HepG2 (cell line): ENCODE data around the gene RBM19. TPM values are rescaled to one million over a fixed set of nuclear protein-coding genes. Genes with fewer than 3 reads are reported as not detected.

Source experiments
- CBFB ChIP-seq: sonication (generic); formaldehyde crosslinking; IDR thresholded peaks from 2 replicates; pipeline ENCODE4 v1.4.0; 2020; ENCODE audit warnings: missing genetic modification reagents
- FOXJ3 ChIP-seq: sonication (generic); formaldehyde crosslinking; IDR thresholded peaks from 2 replicates; pipeline ENCODE4 v1.4.0; 2020; ENCODE audit warnings: missing genetic modification reagents, mild to moderate bottlenecking, borderline replicate concordance
- KAT2B ChIP-seq: fragments of 150-350 bp; IDR thresholded peaks from 2 replicates; pipeline ENCODE4 v1.6.1; 2014; ENCODE audit warnings: low read depth, low read length, borderline replicate concordance
- NFAT5 ChIP-seq: sonication (generic); formaldehyde crosslinking; IDR thresholded peaks from 2 replicates; pipeline ENCODE4 v1.4.0; 2020; ENCODE audit warnings: missing genetic modification reagents
- PLSCR1 ChIP-seq: sonication (generic); formaldehyde crosslinking; IDR thresholded peaks from 2 replicates; pipeline ENCODE4 v1.5.0; 2020; ENCODE audit warnings: missing genetic modification reagents, mild to moderate bottlenecking, borderline replicate concordance
- PPARG ChIP-seq: conservative IDR thresholded peaks from 2 replicates; pipeline ENCODE4 v1.6.1; 2016; ENCODE audit warnings: missing biosample characterization, missing genetic modification reagents
- SNAPC5 ChIP-seq: sonication (generic); formaldehyde crosslinking; IDR thresholded peaks from 2 replicates; pipeline ENCODE4 v1.8.1; 2023; ENCODE audit warnings: mild to moderate bottlenecking, missing genetic modification reagents, borderline replicate concordance
- SP2 ChIP-seq: sonication (generic); formaldehyde crosslinking; IDR thresholded peaks from 2 replicates; pipeline ENCODE4 v1.5.1; 2020; ENCODE audit warnings: mild to moderate bottlenecking, missing genetic modification reagents
- ZBTB3 ChIP-seq: sonication (generic); formaldehyde crosslinking; IDR thresholded peaks from 2 replicates; pipeline ENCODE4 v1.4.0; 2020; ENCODE audit warnings: low read depth, mild to moderate bottlenecking, moderate library complexity, missing genetic modification reagents, borderline replicate concordance
- ZNF30 ChIP-seq: sonication (generic); formaldehyde crosslinking; IDR thresholded peaks from 2 replicates; pipeline ENCODE4 v1.5.0; 2020; ENCODE audit warnings: mild to moderate bottlenecking, missing genetic modification reagents
- ZNF574 ChIP-seq: sonication (generic); formaldehyde crosslinking; IDR thresholded peaks from 2 replicates; pipeline ENCODE4 v1.4.0; 2020; ENCODE audit warnings: missing genetic modification reagents
- ZSCAN22 ChIP-seq: sonication (generic); formaldehyde crosslinking; IDR thresholded peaks from 2 replicates; pipeline ENCODE4 v1.4.0; 2020; ENCODE audit warnings: mild to moderate bottlenecking, missing genetic modification reagents
- polyA plus RNA-seq, 8 experiments: library from polyadenylated mRNA; depleted of rRNA in 3 of 8; stranded (reverse) in 7 of 8; unstranded in 1 of 8; fragments of >200 nt; fragmentation: Illumina TruSeq in 4 of 8; extraction: Trizol in 4 of 8; gene quantifications; 2 replicates each; pipeline versions ENCODE4 v1.2.1 to v1.2.3, GENCODE V29; 2011 to 2016; ENCODE audit warnings: low read depth in 4 of 8, missing spikeins in 1 of 8, mixed read lengths in 1 of 8; ENCODE audit not compliant: insufficient read depth in 1 of 8
- total RNA-seq, 5 experiments: library from RNA; depleted of rRNA; stranded (reverse); fragments of >200 nt; fragmentation: Illumina TruSeq; extraction: Trizol; gene quantifications; 2 replicates each; pipeline ENCODE4 v1.2.3, GENCODE V29; 2016; ENCODE audit warnings: low read depth in 1 of 5
- TF ChIP-seq, protein P1 (sequence below): sonication (generic); formaldehyde crosslinking; IDR thresholded peaks from 2 replicates; pipeline ENCODE4 v1.4.0; 2020; ENCODE audit warnings: mild to moderate bottlenecking, missing genetic modification reagents, borderline replicate concordance

Gene RBM19
- total and polyA plus RNA-seq, 2 of the 13 experiments (the other 11 are each of a cell fraction or from before 2014, with no cell fraction given): 19.3 to 32.2 TPM

- TF ChIP-seq NFAT5 (CRISPR knock-in tag) (no peak), FOXJ3 (CRISPR knock-in tag) (no peak), PPARG (no peak), PLSCR1 (CRISPR knock-in tag) (no peak), ZNF30 (CRISPR knock-in tag) (no peak), SNAPC5 (no peak), ZSCAN22 (no peak), CBFB (CRISPR knock-in tag) (no peak), KAT2B (no peak), SP2 (CRISPR knock-in tag) (no peak), ZBTB3 (CRISPR knock-in tag) (no peak), ZNF574 (CRISPR knock-in tag) (no peak)
- TF ChIP-seq, protein P1, sequence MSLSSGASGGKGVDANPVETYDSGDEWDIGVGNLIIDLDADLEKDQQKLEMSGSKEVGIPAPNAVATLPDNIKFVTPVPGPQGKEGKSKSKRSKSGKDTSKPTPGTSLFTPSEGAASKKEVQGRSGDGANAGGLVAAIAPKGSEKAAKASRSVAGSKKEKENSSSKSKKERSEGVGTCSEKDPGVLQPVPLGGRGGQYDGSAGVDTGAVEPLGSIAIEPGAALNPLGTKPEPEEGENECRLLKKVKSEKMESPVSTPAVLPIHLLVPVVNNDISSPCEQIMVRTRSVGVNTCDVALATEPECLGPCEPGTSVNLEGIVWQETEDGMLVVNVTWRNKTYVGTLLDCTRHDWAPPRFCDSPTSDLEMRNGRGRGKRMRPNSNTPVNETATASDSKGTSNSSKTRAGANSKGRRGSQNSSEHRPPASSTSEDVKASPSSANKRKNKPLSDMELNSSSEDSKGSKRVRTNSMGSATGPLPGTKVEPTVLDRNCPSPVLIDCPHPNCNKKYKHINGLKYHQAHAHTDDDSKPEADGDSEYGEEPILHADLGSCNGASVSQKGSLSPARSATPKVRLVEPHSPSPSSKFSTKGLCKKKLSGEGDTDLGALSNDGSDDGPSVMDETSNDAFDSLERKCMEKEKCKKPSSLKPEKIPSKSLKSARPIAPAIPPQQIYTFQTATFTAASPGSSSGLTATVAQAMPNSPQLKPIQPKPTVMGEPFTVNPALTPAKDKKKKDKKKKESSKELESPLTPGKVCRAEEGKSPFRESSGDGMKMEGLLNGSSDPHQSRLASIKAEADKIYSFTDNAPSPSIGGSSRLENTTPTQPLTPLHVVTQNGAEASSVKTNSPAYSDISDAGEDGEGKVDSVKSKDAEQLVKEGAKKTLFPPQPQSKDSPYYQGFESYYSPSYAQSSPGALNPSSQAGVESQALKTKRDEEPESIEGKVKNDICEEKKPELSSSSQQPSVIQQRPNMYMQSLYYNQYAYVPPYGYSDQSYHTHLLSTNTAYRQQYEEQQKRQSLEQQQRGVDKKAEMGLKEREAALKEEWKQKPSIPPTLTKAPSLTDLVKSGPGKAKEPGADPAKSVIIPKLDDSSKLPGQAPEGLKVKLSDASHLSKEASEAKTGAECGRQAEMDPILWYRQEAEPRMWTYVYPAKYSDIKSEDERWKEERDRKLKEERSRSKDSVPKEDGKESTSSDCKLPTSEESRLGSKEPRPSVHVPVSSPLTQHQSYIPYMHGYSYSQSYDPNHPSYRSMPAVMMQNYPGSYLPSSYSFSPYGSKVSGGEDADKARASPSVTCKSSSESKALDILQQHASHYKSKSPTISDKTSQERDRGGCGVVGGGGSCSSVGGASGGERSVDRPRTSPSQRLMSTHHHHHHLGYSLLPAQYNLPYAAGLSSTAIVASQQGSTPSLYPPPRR (CRISPR knock-in tag): 0 out of 2 replicates have a peak, but pooled peaks have one; percentile 17
Measured at GRCh38 chr12:113781415-113782198, 184.5 kb downstream of the RBM19 start (continued).
